Measurements from ENCODE around the gene KDM5B.

DNA sequence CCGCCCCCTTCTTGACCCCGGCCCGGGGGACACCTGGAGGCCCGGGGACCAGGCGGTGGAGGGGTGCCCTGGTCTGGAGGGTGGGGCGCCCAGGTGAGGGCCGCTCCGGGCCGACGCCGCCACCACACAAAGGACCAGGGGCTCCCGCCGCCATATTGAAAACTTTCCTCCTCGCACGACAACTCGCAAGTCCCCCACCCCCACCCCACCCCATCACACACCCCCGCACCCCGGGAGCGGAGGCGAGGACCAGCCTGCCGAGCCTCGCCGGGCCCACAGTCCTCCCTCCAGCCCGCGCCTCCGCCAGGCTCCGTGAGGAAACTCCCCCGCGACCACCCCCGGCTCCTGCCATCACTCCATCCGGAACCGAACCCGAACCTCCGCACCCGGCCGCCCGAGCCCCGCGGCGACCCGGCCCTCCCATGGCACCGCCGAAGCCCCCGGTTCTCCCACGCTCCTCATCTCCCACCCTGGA, 733 bp downstream of the KDM5B start:
- TF ChIP-seq, protein P1, sequence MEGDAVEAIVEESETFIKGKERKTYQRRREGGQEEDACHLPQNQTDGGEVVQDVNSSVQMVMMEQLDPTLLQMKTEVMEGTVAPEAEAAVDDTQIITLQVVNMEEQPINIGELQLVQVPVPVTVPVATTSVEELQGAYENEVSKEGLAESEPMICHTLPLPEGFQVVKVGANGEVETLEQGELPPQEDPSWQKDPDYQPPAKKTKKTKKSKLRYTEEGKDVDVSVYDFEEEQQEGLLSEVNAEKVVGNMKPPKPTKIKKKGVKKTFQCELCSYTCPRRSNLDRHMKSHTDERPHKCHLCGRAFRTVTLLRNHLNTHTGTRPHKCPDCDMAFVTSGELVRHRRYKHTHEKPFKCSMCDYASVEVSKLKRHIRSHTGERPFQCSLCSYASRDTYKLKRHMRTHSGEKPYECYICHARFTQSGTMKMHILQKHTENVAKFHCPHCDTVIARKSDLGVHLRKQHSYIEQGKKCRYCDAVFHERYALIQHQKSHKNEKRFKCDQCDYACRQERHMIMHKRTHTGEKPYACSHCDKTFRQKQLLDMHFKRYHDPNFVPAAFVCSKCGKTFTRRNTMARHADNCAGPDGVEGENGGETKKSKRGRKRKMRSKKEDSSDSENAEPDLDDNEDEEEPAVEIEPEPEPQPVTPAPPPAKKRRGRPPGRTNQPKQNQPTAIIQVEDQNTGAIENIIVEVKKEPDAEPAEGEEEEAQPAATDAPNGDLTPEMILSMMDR (conservative IDR thresholded peaks at IDR 0.05), result no peak
- TF ChIP-seq ZFX (IDR thresholded peaks at IDR 0.05), result no peak
